ENCODE results near the gene ADAMTSL2. TPM values are rescaled to one million over a fixed set of nuclear protein-coding genes. Genes with fewer than 3 reads are reported as not detected.

The ADAMTSL2 gene
- total and polyA plus RNA-seq, 9 donors = 2.3 to 5.5 (median 4.7) TPM

GRCh38 chr9:133518706-133519449, 15.6 kb upstream of the ADAMTSL2 start:
- WGBS (ENCODE audit: insufficient coverage) = 94% methylated on average over 15 of the region's 27 CpGs
- H3K9me3 ChIP-seq (replicated peaks; ENCODE audit: control insufficient read depth, low read depth, low read length) = no peaks in the 10 kb centered on the region
- H3K4me1 ChIP-seq (ENCODE audit: control insufficient read depth, insufficient read depth, low read length) = peaks cover 46% of the 10 kb centered on the region
- no peak for DNase-seq
- H3K27ac ChIP-seq (ENCODE audit: low read length) = no peak overlapping the region
- H3K27me3 ChIP-seq (ENCODE audit: control insufficient read depth, insufficient read depth, low read length) = no peaks in the 10 kb centered on the region
- no peak overlapping the region for H3K4me3 ChIP-seq (ENCODE audit: low read length)
- H3K36me3 ChIP-seq (ENCODE audit: control insufficient read depth, insufficient read depth, low read length) = peaks cover 2% of the 10 kb centered on the region

DNA sequence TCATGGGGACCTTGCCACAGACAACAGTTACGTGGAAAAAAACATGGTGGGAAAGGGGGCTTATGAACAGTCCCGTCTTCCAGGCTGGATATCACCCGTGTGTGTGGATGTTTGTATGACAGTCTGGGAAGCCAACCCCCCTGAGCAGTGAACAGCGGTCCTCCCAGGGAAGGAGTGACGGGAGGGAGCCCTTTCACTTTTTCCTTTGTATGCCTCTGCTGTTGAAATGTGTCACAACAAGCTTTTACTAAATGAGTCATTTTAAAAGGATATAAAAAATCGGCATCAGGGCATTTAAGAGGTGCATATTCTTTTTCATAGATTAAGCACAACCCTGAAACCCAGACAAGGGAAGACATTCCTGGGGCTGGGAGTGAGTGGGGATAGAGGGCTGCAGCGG, 14.8 kb upstream of the ADAMTSL2 start:
- 58% methylated on average over 5 of the region's 7 CpGs for whole genome bisulfite sequencing (ENCODE audit: insufficient coverage)
- DNase-seq = no peak
- no peak overlapping the region for H3K27ac ChIP-seq (ENCODE audit: low read length)
- H3K27me3 ChIP-seq (ENCODE audit: control insufficient read depth, insufficient read depth, low read length) = no peaks in the 10 kb centered on the region
- peaks cover 48% of the 10 kb centered on the region for H3K4me1 ChIP-seq (ENCODE audit: control insufficient read depth, insufficient read depth, low read length)
- peaks cover 2% of the 10 kb centered on the region for H3K36me3 ChIP-seq (ENCODE audit: control insufficient read depth, insufficient read depth, low read length)
- no peaks in the 10 kb centered on the region for H3K9me3 ChIP-seq (replicated peaks; ENCODE audit: control insufficient read depth, low read depth, low read length)
- no peak overlapping the region for H3K4me3 ChIP-seq (ENCODE audit: low read length)

DNA sequence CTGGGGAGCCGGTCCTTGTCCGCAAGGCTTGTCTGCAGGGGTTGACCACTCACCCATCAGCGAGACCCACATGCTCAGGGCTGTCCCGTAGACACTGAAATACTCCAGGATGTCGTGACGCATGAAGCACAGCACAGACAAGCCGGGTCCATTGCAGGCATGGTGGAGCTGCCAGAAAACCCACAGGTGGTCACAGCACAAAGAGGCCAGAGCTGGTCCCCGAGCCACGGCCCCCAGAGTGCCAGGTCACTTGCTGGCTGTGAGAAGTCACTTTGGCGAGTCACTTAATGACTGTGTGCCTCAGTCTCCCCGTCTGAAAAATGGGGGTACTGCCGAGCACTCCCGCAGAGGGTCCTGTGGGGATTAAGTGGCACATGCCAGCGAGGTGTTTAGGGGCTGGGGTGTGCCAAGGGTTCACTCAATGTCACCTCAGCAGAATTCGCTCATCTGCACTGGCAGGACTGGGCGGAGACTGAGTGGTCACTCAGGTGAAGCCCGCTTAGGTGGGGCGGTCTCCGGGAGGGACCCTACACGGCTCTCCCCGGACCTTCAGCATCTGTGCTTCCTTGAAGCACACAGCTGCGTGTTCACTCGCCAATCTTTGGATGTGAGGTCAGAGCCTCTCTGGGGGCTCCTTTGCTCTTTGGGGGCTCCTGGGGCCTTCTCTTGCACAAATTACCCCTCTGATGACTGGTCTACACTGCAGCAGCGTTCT, 14.2 kb upstream of the ADAMTSL2 start:
- 82% methylated on average over 23 of the region's 24 CpGs for WGBS (ENCODE audit: insufficient coverage)
- no peaks in the 10 kb centered on the region for H3K27me3 ChIP-seq (ENCODE audit: control insufficient read depth, insufficient read depth, low read length)
- no peak overlapping the region for H3K27ac ChIP-seq (ENCODE audit: low read length)
- peaks cover 2% of the 10 kb centered on the region for H3K36me3 ChIP-seq (ENCODE audit: control insufficient read depth, insufficient read depth, low read length)
- H3K4me1 ChIP-seq (ENCODE audit: control insufficient read depth, insufficient read depth, low read length) = peaks cover 49% of the 10 kb centered on the region
- DNase-seq = no peak
- no peak overlapping the region for H3K4me3 ChIP-seq (ENCODE audit: low read length)
- H3K9me3 ChIP-seq (replicated peaks; ENCODE audit: control insufficient read depth, low read depth, low read length) = no peaks in the 10 kb centered on the region

GRCh38 chr9:133521122-133522072, 13.1 kb upstream of the ADAMTSL2 start:
- H3K36me3 ChIP-seq (ENCODE audit: control insufficient read depth, insufficient read depth, low read length) = no peaks in the 10 kb centered on the region
- H3K4me3 ChIP-seq (ENCODE audit: low read length) = no peak overlapping the region
- no peak for DNase-seq
- 75% methylated on average over 17 of the region's 21 CpGs for WGBS (ENCODE audit: insufficient coverage)
- H3K27ac ChIP-seq (ENCODE audit: low read length) = peak overlapping the region; percentile 71
- no peaks in the 10 kb centered on the region for H3K27me3 ChIP-seq (ENCODE audit: control insufficient read depth, insufficient read depth, low read length)
- H3K9me3 ChIP-seq (replicated peaks; ENCODE audit: control insufficient read depth, low read depth, low read length) = no peaks in the 10 kb centered on the region
- peaks cover 51% of the 10 kb centered on the region for H3K4me1 ChIP-seq (ENCODE audit: control insufficient read depth, insufficient read depth, low read length)

DNA sequence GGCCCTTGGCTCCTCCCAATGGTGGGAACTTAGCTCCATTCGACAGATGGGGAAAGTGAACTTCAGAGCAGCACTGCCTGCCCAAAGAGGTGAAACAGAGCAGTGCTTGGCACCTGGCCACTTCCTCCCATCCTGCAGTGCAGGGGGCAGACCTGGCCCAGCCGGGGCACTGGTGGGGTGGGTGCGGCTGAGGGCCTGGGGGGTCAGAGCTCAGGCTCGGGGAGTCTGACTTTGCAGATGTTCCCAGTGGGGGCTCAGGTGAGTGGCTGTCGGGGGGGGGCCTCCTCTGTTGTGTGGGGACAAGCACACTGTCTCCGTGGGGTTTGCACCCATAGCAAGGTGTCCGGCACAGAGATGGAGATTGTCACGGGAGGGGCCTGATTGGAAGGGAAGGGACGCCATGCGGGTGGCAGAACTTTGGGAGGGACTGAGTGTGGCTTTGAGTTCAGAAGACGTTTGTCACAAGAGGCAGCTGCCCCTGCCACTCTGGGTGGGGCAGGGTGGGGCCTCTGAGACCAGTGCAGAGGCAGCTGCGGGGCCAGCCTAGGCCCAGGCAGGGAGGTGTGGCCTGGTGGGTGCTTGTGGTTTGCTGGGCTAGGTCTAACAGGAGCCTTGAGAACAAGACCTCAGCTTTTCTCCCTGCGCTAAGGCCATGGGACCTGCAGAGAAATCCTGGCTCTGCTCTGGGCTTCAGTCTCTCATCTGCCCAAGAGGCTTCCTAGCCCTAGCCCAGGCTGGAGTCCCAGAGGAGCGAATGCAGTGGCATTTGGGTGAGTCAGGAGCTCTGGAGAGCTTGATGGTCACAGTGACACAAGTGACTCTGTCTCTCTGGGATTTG, 12.2 kb upstream of the ADAMTSL2 start:
- no peaks in the 10 kb centered on the region for H3K27me3 ChIP-seq (ENCODE audit: control insufficient read depth, insufficient read depth, low read length)
- WGBS (ENCODE audit: insufficient coverage) = 80% methylated on average over 11 of the region's 14 CpGs
- DNase-seq = peak; percentile 81
- peaks cover 60% of the 10 kb centered on the region for H3K4me1 ChIP-seq (ENCODE audit: control insufficient read depth, insufficient read depth, low read length)
- H3K36me3 ChIP-seq (ENCODE audit: control insufficient read depth, insufficient read depth, low read length) = no peaks in the 10 kb centered on the region
- peak overlapping the region; percentile 44 for H3K4me3 ChIP-seq (ENCODE audit: low read length)
- H3K27ac ChIP-seq (ENCODE audit: low read length) = peak overlapping the region; percentile 90
- H3K9me3 ChIP-seq (replicated peaks; ENCODE audit: control insufficient read depth, low read depth, low read length) = no peaks in the 10 kb centered on the region

DNA sequence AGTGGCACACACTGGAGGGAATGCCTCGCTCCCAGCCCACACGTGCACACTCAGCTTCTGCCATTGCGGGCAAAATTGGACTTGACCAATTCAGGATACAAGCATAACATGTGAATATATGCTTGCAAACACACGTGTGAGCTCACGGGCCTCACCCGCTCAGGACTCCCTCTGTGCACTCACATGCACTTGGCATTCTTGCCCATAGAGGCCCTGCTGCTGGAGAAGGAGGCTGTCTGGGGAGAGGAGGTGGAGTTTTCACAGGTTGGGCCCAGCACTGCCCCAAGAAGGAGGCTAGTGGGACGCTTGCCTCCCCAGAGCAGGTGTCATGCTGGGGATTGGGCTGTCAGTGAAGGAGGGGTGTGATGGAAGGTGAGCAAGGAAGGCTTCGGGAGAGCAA, 11.4 kb upstream of the ADAMTSL2 start:
- no peak for DNase-seq
- peaks cover 68% of the 10 kb centered on the region for H3K4me1 ChIP-seq (ENCODE audit: control insufficient read depth, insufficient read depth, low read length)
- no peaks in the 10 kb centered on the region for H3K9me3 ChIP-seq (replicated peaks; ENCODE audit: control insufficient read depth, low read depth, low read length)
- H3K4me3 ChIP-seq (ENCODE audit: low read length) = peak overlapping the region; percentile 44
- no peaks in the 10 kb centered on the region for H3K36me3 ChIP-seq (ENCODE audit: control insufficient read depth, insufficient read depth, low read length)
- WGBS (ENCODE audit: insufficient coverage) = 88% methylated on average over 8 of the region's 8 CpGs
- peak overlapping the region; percentile 90 for H3K27ac ChIP-seq (ENCODE audit: low read length)
- no peaks in the 10 kb centered on the region for H3K27me3 ChIP-seq (ENCODE audit: control insufficient read depth, insufficient read depth, low read length)

GRCh38 chr9:133524146-133524545, 10.4 kb upstream of the ADAMTSL2 start:
- Histone ChIP-seq H3K4me3 (ENCODE audit: low read length) (peak overlapping the region; percentile 44), H3K27me3 (ENCODE audit: control insufficient read depth, insufficient read depth, low read length) (peaks cover under 1% of the 10 kb centered on the region), H3K27ac (ENCODE audit: low read length) (peak overlapping the region; percentile 90), H3K9me3 (replicated peaks; ENCODE audit: control insufficient read depth, low read depth, low read length) (no peaks in the 10 kb centered on the region), H3K4me1 (ENCODE audit: control insufficient read depth, insufficient read depth, low read length) (peaks cover 78% of the 10 kb centered on the region), H3K36me3 (ENCODE audit: control insufficient read depth, insufficient read depth, low read length) (no peaks in the 10 kb centered on the region)
- no peak for DNase-seq
- WGBS (ENCODE audit: insufficient coverage) = 100% methylated on average over 1 of the region's 5 CpGs

DNA sequence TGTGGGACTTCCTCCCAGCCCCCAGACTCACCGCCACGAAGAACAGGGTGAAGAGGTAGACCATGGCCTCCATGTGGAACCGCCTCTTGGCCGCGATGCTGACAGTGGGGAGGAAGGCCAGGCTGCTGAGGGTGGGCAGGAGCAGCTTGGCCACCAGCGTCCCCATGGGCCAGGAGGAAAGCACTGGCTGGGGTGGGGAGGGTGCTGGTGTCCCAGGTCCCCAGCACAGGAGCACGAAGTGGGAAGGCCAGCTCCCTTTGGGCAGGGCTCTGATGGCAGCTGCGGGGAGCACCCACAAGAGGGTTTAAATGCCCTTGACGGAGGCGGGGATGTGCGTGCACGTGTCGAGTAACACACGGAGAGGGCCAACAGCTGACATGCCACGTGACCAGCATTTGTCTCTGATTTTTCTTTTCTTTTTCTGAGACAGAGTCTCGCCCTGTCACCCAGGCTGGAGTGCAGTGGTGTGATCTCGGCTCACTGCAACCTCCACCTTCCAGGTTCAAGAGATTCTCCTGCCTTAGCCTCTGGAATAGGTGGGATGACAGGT, 9.8 kb upstream of the ADAMTSL2 start, which contains the start of gene MYMK:
Gene MYMK, minus strand, starts transcription at position 281 of the 550 bp plus-strand sequence. Its CDS starts 115 bp downstream, at position 166.
- no peaks in the 10 kb centered on the region for H3K36me3 ChIP-seq (ENCODE audit: control insufficient read depth, insufficient read depth, low read length)
- peak within 1 kb of the TSS; percentile 44 for H3K4me3 ChIP-seq (ENCODE audit: low read length)
- H3K4me1 ChIP-seq (ENCODE audit: control insufficient read depth, insufficient read depth, low read length) = peaks cover 85% of the 10 kb centered on the region
- no peaks in the 10 kb centered on the region for H3K9me3 ChIP-seq (replicated peaks; ENCODE audit: control insufficient read depth, low read depth, low read length)
- WGBS (ENCODE audit: insufficient coverage) = 91% methylated on average over 13 of the region's 17 CpGs
- DNase-seq = peak; percentile 55
- H3K27me3 ChIP-seq (ENCODE audit: control insufficient read depth, insufficient read depth, low read length) = peaks cover 5% of the 10 kb centered on the region
- peak within 1 kb of the TSS; percentile 90 for H3K27ac ChIP-seq (ENCODE audit: low read length)

GRCh38 chr9:133525677-133526076, 8.8 kb upstream of the ADAMTSL2 start:
- no peaks in the 10 kb centered on the region for H3K9me3 ChIP-seq (replicated peaks; ENCODE audit: control insufficient read depth, low read depth, low read length)
- WGBS (ENCODE audit: insufficient coverage) = 62% methylated on average over 5 of the region's 8 CpGs
- H3K4me3 ChIP-seq (ENCODE audit: low read length) = no peak overlapping the region
- no peaks in the 10 kb centered on the region for H3K36me3 ChIP-seq (ENCODE audit: control insufficient read depth, insufficient read depth, low read length)
- peaks cover 6% of the 10 kb centered on the region for H3K27me3 ChIP-seq (ENCODE audit: control insufficient read depth, insufficient read depth, low read length)
- DNase-seq = no peak
- peaks cover 88% of the 10 kb centered on the region for H3K4me1 ChIP-seq (ENCODE audit: control insufficient read depth, insufficient read depth, low read length)
- no peak overlapping the region for H3K27ac ChIP-seq (ENCODE audit: low read length)

All from muscle of leg (tissue), 11 donors.